ENCODE measurements around the gene NMNAT3. TPM values are rescaled to one million over a fixed set of nuclear protein-coding genes. Genes with fewer than 3 reads are reported as not detected.

The NMNAT3 gene
- total RNA-seq, 1 donor from 2014 or later, result 13.6 TPM

GRCh38 chr3:139695007-139695406, 17.2 kb upstream of the NMNAT3 start:
- Mint-ChIP-seq H3K9me3 (no peaks in the 10 kb centered on the region), H3K36me3 (no peaks in the 10 kb centered on the region), H3K27me3 (ENCODE audit: low read depth) (peaks cover 5% of the 10 kb centered on the region), H3K27ac (no peak overlapping the region), H3K4me1 (peaks cover 6% of the 10 kb centered on the region), H3K4me3 (no peak overlapping the region)
- no peak for TF ChIP-seq CTCF (IDR thresholded peaks at IDR 0.05; ENCODE audit: unreplicated experiment)
- DNase-seq (ENCODE audit: low spot score in 2 of 2, unreplicated experiment in 2 of 2), result no peak

GRCh38 chr3:139694542-139694941, 16.8 kb upstream of the NMNAT3 start:
- no peak for TF ChIP-seq CTCF (IDR thresholded peaks at IDR 0.05; ENCODE audit: unreplicated experiment)
- no peaks in the 10 kb centered on the region for H3K9me3 Mint-ChIP-seq
- H3K27ac Mint-ChIP-seq, result no peak overlapping the region
- no peak overlapping the region for H3K4me3 Mint-ChIP-seq
- H3K4me1 Mint-ChIP-seq, result peaks cover 9% of the 10 kb centered on the region
- DNase-seq (ENCODE audit: low spot score in 2 of 2, unreplicated experiment in 2 of 2), result no peak
- no peaks in the 10 kb centered on the region for H3K36me3 Mint-ChIP-seq
- H3K27me3 Mint-ChIP-seq (ENCODE audit: low read depth), result peaks cover 5% of the 10 kb centered on the region

- peaks cover 9% of the 10 kb centered on the region for H3K4me1 Mint-ChIP-seq
- no peaks in the 10 kb centered on the region for H3K9me3 Mint-ChIP-seq
- no peak overlapping the region for H3K27ac Mint-ChIP-seq
- TF ChIP-seq CTCF (IDR thresholded peaks at IDR 0.05; ENCODE audit: unreplicated experiment), result no peak
- no peak overlapping the region for H3K4me3 Mint-ChIP-seq
- no peaks in the 10 kb centered on the region for H3K36me3 Mint-ChIP-seq
- H3K27me3 Mint-ChIP-seq (ENCODE audit: low read depth), result peaks cover 14% of the 10 kb centered on the region
- no peak for DNase-seq (ENCODE audit: low spot score in 2 of 2, unreplicated experiment in 2 of 2)
Observed at GRCh38 chr3:139691619-139692018, 13.8 kb upstream of the NMNAT3 start.

GRCh38 chr3:139689708-139690228, 12.0 kb upstream of the NMNAT3 start:
- Mint-ChIP-seq H3K27me3 (ENCODE audit: low read depth) (peaks cover 19% of the 10 kb centered on the region), H3K9me3 (peaks cover 5% of the 10 kb centered on the region), H3K27ac (no peak overlapping the region), H3K36me3 (peaks cover 1% of the 10 kb centered on the region), H3K4me1 (peaks cover 9% of the 10 kb centered on the region), H3K4me3 (no peak overlapping the region)
- no peak for TF ChIP-seq CTCF (IDR thresholded peaks at IDR 0.05; ENCODE audit: unreplicated experiment)
- no peak for DNase-seq (ENCODE audit: low spot score in 2 of 2, unreplicated experiment in 2 of 2)

- Mint-ChIP-seq H3K27me3 (ENCODE audit: low read depth) (peaks cover 19% of the 10 kb centered on the region), H3K4me1 (peaks cover 9% of the 10 kb centered on the region), H3K36me3 (peaks cover 1% of the 10 kb centered on the region), H3K27ac (no peak overlapping the region), H3K4me3 (no peak overlapping the region), H3K9me3 (peaks cover 7% of the 10 kb centered on the region)
- DNase-seq (ENCODE audit: low spot score in 2 of 2, unreplicated experiment in 2 of 2), result no peak
- TF ChIP-seq CTCF (IDR thresholded peaks at IDR 0.05; ENCODE audit: unreplicated experiment), result no peak
Observed at GRCh38 chr3:139689122-139689521, 11.3 kb upstream of the NMNAT3 start.

- Mint-ChIP-seq H3K36me3 (peaks cover 1% of the 10 kb centered on the region), H3K4me1 (peaks cover 9% of the 10 kb centered on the region), H3K9me3 (peaks cover 10% of the 10 kb centered on the region), H3K27me3 (ENCODE audit: low read depth) (peaks cover 19% of the 10 kb centered on the region), H3K4me3 (no peak overlapping the region), H3K27ac (no peak overlapping the region)
- TF ChIP-seq CTCF (IDR thresholded peaks at IDR 0.05; ENCODE audit: unreplicated experiment), result no peak
- no peak for DNase-seq (ENCODE audit: low spot score in 2 of 2, unreplicated experiment in 2 of 2)
Observed at GRCh38 chr3:139687431-139687830, 9.7 kb upstream of the NMNAT3 start.

Data from mesothelial cell of epicardium (in vitro differentiated cells).